Vagina (tissue), 2 donors: Measurements from ENCODE around the gene RILPL1. TPM values are rescaled to one million over a fixed set of nuclear protein-coding genes. Genes with fewer than 3 reads are reported as not detected.
"Not testable (repeated sequence)": the region's sequence is repeated elsewhere in the genome, so short reads cannot be mapped to it uniquely, and the experiment has no call there.

Experiments used
- DNase-seq, 2 donors: peaks; one replicate each; pipeline ENCODE4 v3.0.0-alpha.2; 2017; ENCODE audit errors: extremely low spot score in 2 of 2
- H3K27ac ChIP-seq: fragments of 200-600 bp; sonication (generic); one replicate; pipeline ENCODE4 v1.5.1; 2019
- H3K27me3 ChIP-seq: fragments of 200-600 bp; sonication (generic); one replicate; pipeline ENCODE4 v1.5.1; 2019
- H3K36me3 ChIP-seq, 2 donors: fragments of 200-600 bp; sonication (generic); one replicate each; pipeline ENCODE4 v1.5.1; 2017 to 2019
- H3K4me1 ChIP-seq: fragments of 200-600 bp; sonication (generic); one replicate; pipeline ENCODE4 v1.5.1; 2019
- H3K4me3 ChIP-seq, 2 donors: fragments of 200-600 bp; sonication (generic); 1 replicate in 1 of 2; 2 replicates in 1 of 2; pipeline ENCODE4 v1.5.1; 2016 to 2019
- H3K9me3 ChIP-seq: fragments of 200-600 bp; sonication (generic); one replicate; pipeline ENCODE4 v1.5.1; 2019
- CTCF ChIP-seq, 3 experiments: fragments of 450-650 bp in 2 of 3; fragments of 200-600 bp in 1 of 3; sonication (generic) in 1 of 3; IDR thresholded peaks; one replicate each; pipeline ENCODE4 v1.5.1; 2017 to 2019; ENCODE audit warnings: antibody characterized with exemption in 3 of 3, mild to moderate bottlenecking in 2 of 3, moderate library complexity in 2 of 3
- POLR2A ChIP-seq, 2 donors: fragments of 450-650 bp; IDR thresholded peaks; one replicate each; pipeline ENCODE4 v1.6.1; 2017; ENCODE audit warnings: antibody characterized with exemption in 2 of 2, mild to moderate bottlenecking in 2 of 2, moderate library complexity in 2 of 2
- POLR2AphosphoS5 ChIP-seq, 2 donors: sonication (generic); formaldehyde crosslinking; IDR thresholded peaks; one replicate each; pipeline ENCODE4 v1.9.0; 2017; ENCODE audit warnings: antibody characterized with exemption in 2 of 2, mild to moderate bottlenecking in 2 of 2, low read depth in 1 of 2; ENCODE audit not compliant: insufficient read depth in 1 of 2
- intact Hi-C: fragments of 100-400 bp; cut with DNase I; formaldehyde crosslinking; loops from one replicate; pipeline ENCODE4 v1.15.1; 2023
- total RNA-seq: library from RNA; depleted of rRNA; stranded (reverse); fragments of >200 nt; gene quantifications from one replicate; pipeline ENCODE4 v1.2.3, GENCODE V29; 2016

Gene RILPL1
- total RNA-seq, 1 donor from 2014 or later, result 29.7 TPM

- no peak for DNase-seq
- Histone ChIP-seq H3K27ac (no peak overlapping the region), H3K27me3 (no peaks in the 10 kb centered on the region), H3K36me3 (peaks cover 0 to 17% of the 10 kb centered on the region in 2 donors), H3K9me3 (no peaks in the 10 kb centered on the region), H3K4me3 (no peak overlapping the region), H3K4me1 (no peaks in the 10 kb centered on the region)
- TF ChIP-seq POLR2AphosphoS5 (IDR thresholded peaks at IDR 0.05; ENCODE audit: insufficient read depth in 1 of 2, low read depth in 1 of 2), result no peak
- no peak for TF ChIP-seq CTCF (IDR thresholded peaks at IDR 0.05)
- TF ChIP-seq POLR2A (IDR thresholded peaks at IDR 0.05), result no peak
- intact Hi-C loops, result no loop called here
Observed at GRCh38 chr12:123502163-123502704, 31.3 kb downstream of the RILPL1 start.

GRCh38 chr12:123499332-123499731 is 34.2 kb downstream of the RILPL1 start:
- no peak for TF ChIP-seq CTCF (IDR thresholded peaks at IDR 0.05)
- TF ChIP-seq POLR2AphosphoS5 (IDR thresholded peaks at IDR 0.05; ENCODE audit: insufficient read depth in 1 of 2, low read depth in 1 of 2), result no peak
- TF ChIP-seq POLR2A (IDR thresholded peaks at IDR 0.05), result no peak
- Histone ChIP-seq H3K27ac (no peak overlapping the region), H3K4me1 (no peaks in the 10 kb centered on the region), H3K36me3 (peaks cover 0 to 26% of the 10 kb centered on the region in 2 donors), H3K9me3 (no peaks in the 10 kb centered on the region), H3K27me3 (no peaks in the 10 kb centered on the region), H3K4me3 (no peak overlapping the region)
- DNase-seq, result no peak
- intact Hi-C loops, result no loop called here

- no peak for DNase-seq
- Histone ChIP-seq H3K36me3 (peaks cover 0 to 26% of the 10 kb centered on the region in 2 donors), H3K27me3 (no peaks in the 10 kb centered on the region), H3K27ac (no peak overlapping the region), H3K9me3 (no peaks in the 10 kb centered on the region), H3K4me1 (no peaks in the 10 kb centered on the region), H3K4me3 (no peak overlapping the region)
- no peak for TF ChIP-seq POLR2AphosphoS5 (IDR thresholded peaks at IDR 0.05; ENCODE audit: insufficient read depth in 1 of 2, low read depth in 1 of 2)
- no peak for TF ChIP-seq POLR2A (IDR thresholded peaks at IDR 0.05)
- TF ChIP-seq CTCF (IDR thresholded peaks at IDR 0.05), result no peak
- intact Hi-C loops, result no loop called here
Observed at GRCh38 chr12:123498126-123498825, 35.2 kb downstream of the RILPL1 start.

- intact Hi-C loops, result no loop called here
- peaks cover 0 to 26% of the 10 kb centered on the region in 2 donors for H3K36me3 ChIP-seq
- no peaks in the 10 kb centered on the region for H3K27me3 ChIP-seq
- no peaks in the 10 kb centered on the region for H3K4me1 ChIP-seq
- H3K4me3 ChIP-seq, result no peak overlapping the region
- TF ChIP-seq CTCF (IDR thresholded peaks at IDR 0.05) (no peak), POLR2A (IDR thresholded peaks at IDR 0.05) (no peak)
- no peak overlapping the region for H3K27ac ChIP-seq
- H3K9me3 ChIP-seq, result no peaks in the 10 kb centered on the region
- DNase-seq, result no peak
Observed at GRCh38 chr12:123497065-123497464, 36.5 kb downstream of the RILPL1 start.

GRCh38 chr12:123494124-123494851 is 39.2 kb downstream of the RILPL1 start:
- intact Hi-C loops, result no loop called here
- Histone ChIP-seq H3K4me1 (no peaks in the 10 kb centered on the region), H3K4me3 (no peak overlapping the region), H3K36me3 (peaks cover 0 to 26% of the 10 kb centered on the region in 2 donors), H3K9me3 (no peaks in the 10 kb centered on the region), H3K27me3 (no peaks in the 10 kb centered on the region), H3K27ac (no peak overlapping the region)
- no peak for DNase-seq
- no peak for TF ChIP-seq POLR2A (IDR thresholded peaks at IDR 0.05)
- TF ChIP-seq POLR2AphosphoS5 (IDR thresholded peaks at IDR 0.05; ENCODE audit: insufficient read depth in 1 of 2, low read depth in 1 of 2), result no peak
- no peak for TF ChIP-seq CTCF (IDR thresholded peaks at IDR 0.05)

- DNase-seq, result not testable (repeated sequence)
Observed at GRCh38 chr12:123492339-123493039, 41.0 kb downstream of the RILPL1 start.

More at GRCh38 chr12:123492339-123493039, 41.0 kb downstream of the RILPL1 start:
- H3K9me3 ChIP-seq, H3K36me3 ChIP-seq, H3K4me1 ChIP-seq, H3K27me3 ChIP-seq, H3K27ac ChIP-seq, H3K4me3 ChIP-seq, intact Hi-C loops: not testable (repeated sequence)
